Natural killer cell treated with Interleukin-12 subunit alpha and Interleukin-12 subunit beta and Interleukin-15 and Interleukin-18, amount 100 ng/mL, for 72 hours (primary cell): ENCODE data around the gene NEMP1. TPM values are rescaled to one million over a fixed set of nuclear protein-coding genes. Genes with fewer than 3 reads are reported as not detected.

ENCODE experiments used
- ATAC-seq, 2 donors: fragments of 150-1000 bp; cut with Tn5 transposase in 1 of 2; sonication (Bioruptor Pico), chemical (Tn5 transposase) in 1 of 2; 2 replicates each; pipeline ENCODE4 v1.10.0; 2021
- DNase-seq: peaks from one replicate; pipeline ENCODE4 v3.0.0; 2022; ENCODE audit warnings: low spot score
- H3K27ac Mint-ChIP-seq, 2 donors: 1 replicate in 1 of 2; 2 replicates in 1 of 2; pipeline ENCODE4 v1.8.0; 2022; ENCODE audit warnings: mixed read lengths in 2 of 2, mild to moderate bottlenecking in 1 of 2, moderate library complexity in 1 of 2
- H3K27me3 Mint-ChIP-seq, 2 donors: 1 replicate in 1 of 2; 2 replicates in 1 of 2; pipeline ENCODE4 v1.8.0; 2022; ENCODE audit warnings: mixed read lengths in 2 of 2
- H3K36me3 Mint-ChIP-seq: one replicate; pipeline ENCODE4 v1.8.0; 2022; ENCODE audit warnings: mixed read lengths
- H3K4me1 Mint-ChIP-seq, 2 donors: 1 replicate in 1 of 2; 2 replicates in 1 of 2; pipeline ENCODE4 v1.8.0; 2022; ENCODE audit warnings: low read depth in 2 of 2, mixed read lengths in 2 of 2, mild to moderate bottlenecking in 1 of 2
- H3K4me3 Mint-ChIP-seq: one replicate; pipeline ENCODE4 v1.8.0; 2022; ENCODE audit warnings: mixed read lengths
- H3K9me3 Mint-ChIP-seq: 2 replicates; pipeline ENCODE4 v1.8.0; 2022; ENCODE audit warnings: mixed read lengths
- total RNA-seq, 2 donors: library from RNA; stranded (reverse); gene quantifications; one replicate each; pipeline ENCODE4 v1.2.3, GENCODE V29; 2022

NEMP1 gene
- total RNA-seq, 2 donors from 2014 or later: 25.5 to 34.1 TPM

GRCh38 chr12:57112492-57113294 lies 34.1 kb upstream of the NEMP1 start:
- H3K27ac Mint-ChIP-seq: peak overlapping the region; percentile 85 to 95
- peak in 1 of 2 donors; percentile 73 for ATAC-seq
- H3K27me3 Mint-ChIP-seq: peaks cover 0 to 2% of the 10 kb centered on the region in 2 donors
- peaks cover 36 to 43% of the 10 kb centered on the region in 2 donors for H3K4me1 Mint-ChIP-seq
- DNase-seq: no peak
- peak overlapping the region; percentile 93 for H3K4me3 Mint-ChIP-seq
- no peaks in the 10 kb centered on the region for H3K9me3 Mint-ChIP-seq
- no peaks in the 10 kb centered on the region for H3K36me3 Mint-ChIP-seq

DNA sequence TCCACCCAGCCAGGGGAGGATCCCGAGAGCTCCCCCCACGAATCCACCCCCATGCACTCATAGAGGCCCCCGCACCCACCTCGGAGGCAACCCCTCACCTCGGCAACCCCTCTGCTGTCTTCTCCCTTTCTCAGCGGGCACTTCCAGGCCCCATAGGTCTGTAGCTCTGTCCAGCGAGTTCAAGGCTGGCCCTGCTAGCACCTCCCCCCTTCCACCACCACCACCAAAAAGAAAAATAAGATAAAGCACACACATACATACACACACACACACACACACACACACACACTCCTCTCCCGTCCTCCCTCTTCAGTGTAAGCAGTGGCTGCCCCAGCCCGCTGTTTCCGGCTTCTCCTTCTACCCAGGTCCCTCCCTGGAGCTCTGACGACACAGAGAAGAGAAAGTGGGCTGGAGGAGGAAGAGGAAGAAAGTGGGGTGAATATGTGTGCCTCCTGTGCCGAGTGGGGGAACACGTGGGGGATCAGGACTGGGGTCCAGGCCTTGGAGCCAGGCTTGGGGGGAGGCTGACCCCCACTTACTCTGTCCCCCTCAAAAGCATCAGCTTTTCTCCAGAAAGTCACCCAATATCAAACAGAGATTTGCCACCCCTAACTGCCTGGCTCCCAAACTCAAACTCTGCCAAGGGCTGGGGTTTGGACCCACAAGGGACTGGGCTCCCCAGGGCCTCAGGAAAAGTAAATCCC lies 32.6 kb upstream of the NEMP1 start, which contains the start of gene STAT6:
Gene STAT6 (minus strand): TSS at position 332 of the 704 bp plus-strand sequence. CDS start 3,084 bp downstream, outside the sequence.
- ATAC-seq (peak; percentile 82 to 83), DNase-seq (peak; percentile 86)
- peaks cover 10% of the 10 kb centered on the region for H3K36me3 Mint-ChIP-seq
- H3K4me1 Mint-ChIP-seq: peaks cover 48 to 56% of the 10 kb centered on the region in 2 donors
- no peaks in the 10 kb centered on the region for H3K9me3 Mint-ChIP-seq
- H3K4me3 Mint-ChIP-seq: peak within 1 kb of the TSS; percentile 93
- peak within 1 kb of the TSS; percentile 85 to 95 for H3K27ac Mint-ChIP-seq
- H3K27me3 Mint-ChIP-seq: no peaks in the 10 kb centered on the region

GRCh38 chr12:57110104-57111030 lies 31.8 kb upstream of the NEMP1 start:
- Mint-ChIP-seq H3K27ac (peak overlapping the region; percentile 85 to 95), H3K4me1 (peaks cover 51 to 57% of the 10 kb centered on the region in 2 donors)

DNA sequence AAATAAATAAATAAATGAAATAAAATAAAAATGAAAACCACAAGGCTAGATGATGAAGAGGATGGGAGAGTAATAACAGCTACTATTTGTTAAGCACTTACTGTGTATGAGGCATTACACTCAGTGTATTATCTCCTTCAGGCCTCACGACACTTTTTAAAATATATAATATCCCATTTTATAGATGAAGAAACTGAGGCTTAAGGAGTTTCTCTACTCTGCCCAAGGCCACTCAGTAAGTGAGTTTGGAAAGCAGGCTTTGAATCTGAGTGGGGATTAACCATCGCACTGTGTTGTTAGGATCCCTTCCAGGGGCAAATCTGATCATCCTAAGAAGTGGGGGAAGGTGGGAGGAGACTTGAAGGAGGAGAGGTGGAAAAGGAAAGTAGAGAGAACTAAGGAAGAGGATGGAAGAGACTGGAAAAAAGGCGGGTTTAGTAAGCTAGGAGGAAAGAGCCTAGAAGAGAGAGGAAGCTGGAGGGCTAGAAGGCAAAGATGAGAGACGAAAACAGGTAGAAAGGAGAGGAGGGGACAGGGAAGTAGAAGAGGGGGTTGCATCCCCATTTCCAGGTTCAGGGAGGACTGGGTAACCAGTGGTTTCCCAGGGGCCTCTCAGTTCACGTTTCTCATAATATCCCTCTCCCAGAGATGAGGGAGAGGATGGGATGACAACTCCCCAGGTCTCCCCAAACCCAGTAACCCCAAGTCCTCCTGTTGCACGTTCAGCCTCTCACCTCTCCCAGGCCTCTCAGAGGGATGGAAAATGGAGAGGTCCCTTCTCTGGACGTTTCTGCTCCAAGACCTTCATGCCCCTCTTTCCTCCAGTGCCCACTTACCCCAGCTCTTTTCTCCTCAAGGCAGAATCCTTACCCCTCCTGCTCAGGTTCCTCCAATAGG lies 30.9 kb upstream of the NEMP1 start:
- ATAC-seq (no peak), DNase-seq (no peak)
- H3K4me3 Mint-ChIP-seq: peak overlapping the region; percentile 93
- H3K9me3 Mint-ChIP-seq: no peaks in the 10 kb centered on the region
- peaks cover 57% of the 10 kb centered on the region in 2 donors for H3K4me1 Mint-ChIP-seq
- peak overlapping the region; percentile 85 to 95 for H3K27ac Mint-ChIP-seq
- H3K27me3 Mint-ChIP-seq: no peaks in the 10 kb centered on the region
- peaks cover 10% of the 10 kb centered on the region for H3K36me3 Mint-ChIP-seq

More at GRCh38 chr12:57110104-57111030, 31.8 kb upstream of the NEMP1 start:
- H3K27me3 Mint-ChIP-seq: no peaks in the 10 kb centered on the region
- DNase-seq (peak; percentile 85), ATAC-seq (peak; percentile 52 to 64)
- H3K36me3 Mint-ChIP-seq: peaks cover 10% of the 10 kb centered on the region
- no peaks in the 10 kb centered on the region for H3K9me3 Mint-ChIP-seq
- H3K4me3 Mint-ChIP-seq: peak overlapping the region; percentile 93

DNA sequence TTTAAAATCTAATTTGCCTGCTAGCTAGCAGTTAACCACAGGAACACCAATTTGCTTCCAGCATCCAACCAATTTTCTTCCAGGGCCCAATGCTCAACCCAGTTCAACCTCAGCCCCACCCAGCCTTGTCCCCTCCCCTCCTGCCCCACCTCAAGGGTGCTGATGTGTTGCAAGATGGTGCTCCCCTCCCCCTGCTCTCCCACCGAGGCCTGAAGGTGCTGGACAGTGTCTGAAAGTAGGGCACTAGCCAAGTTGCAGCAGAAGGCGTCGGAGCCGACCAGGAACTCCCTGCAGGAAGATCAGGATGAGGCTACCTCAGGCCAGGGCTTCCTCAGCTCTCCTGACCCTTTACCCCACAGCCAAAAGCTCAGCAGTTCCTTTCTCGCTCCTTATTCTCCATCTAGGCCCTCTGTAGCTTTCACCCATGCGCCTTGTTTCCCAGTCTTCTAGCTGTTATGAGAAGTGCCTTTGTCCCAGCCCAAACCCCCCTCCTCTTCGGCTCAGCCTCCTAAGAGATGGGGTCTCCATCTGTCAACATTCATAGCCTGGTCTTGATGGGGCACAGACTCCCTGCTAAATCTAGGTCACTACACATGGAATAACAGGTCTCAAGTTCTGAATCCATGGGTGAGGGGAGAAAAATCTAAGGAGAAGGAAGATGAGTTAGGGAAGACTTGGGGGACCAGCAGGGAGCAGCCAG lies 29.0 kb upstream of the NEMP1 start:
- DNase-seq (no peak), ATAC-seq (no peak)
- Mint-ChIP-seq H3K36me3 (peaks cover 10% of the 10 kb centered on the region), H3K4me3 (peak overlapping the region; percentile 4), H3K27ac (peak overlapping the region; percentile 49 to 95), H3K9me3 (no peaks in the 10 kb centered on the region), H3K4me1 (peaks cover 58 to 61% of the 10 kb centered on the region in 2 donors), H3K27me3 (no peaks in the 10 kb centered on the region)

GRCh38 chr12:57106021-57106708 lies 27.6 kb upstream of the NEMP1 start:
- Mint-ChIP-seq H3K9me3 (no peaks in the 10 kb centered on the region), H3K36me3 (peaks cover 10% of the 10 kb centered on the region), H3K27me3 (no peaks in the 10 kb centered on the region), H3K4me3 (no peak overlapping the region), H3K4me1 (peaks cover 45 to 52% of the 10 kb centered on the region in 2 donors), H3K27ac (no peak overlapping the region)
- ATAC-seq (no peak), DNase-seq (no peak)

GRCh38 chr12:57105011-57105753 lies 26.6 kb upstream of the NEMP1 start:
- ATAC-seq (no peak), DNase-seq (no peak)
- H3K27ac Mint-ChIP-seq: peak overlapping the region in 1 of 2 donors; percentile 6
- H3K27me3 Mint-ChIP-seq: no peaks in the 10 kb centered on the region
- no peaks in the 10 kb centered on the region for H3K9me3 Mint-ChIP-seq
- H3K36me3 Mint-ChIP-seq: peaks cover 10% of the 10 kb centered on the region
- H3K4me1 Mint-ChIP-seq: peaks cover 46 to 52% of the 10 kb centered on the region in 2 donors
- H3K4me3 Mint-ChIP-seq: no peak overlapping the region

- Mint-ChIP-seq H3K9me3 (no peaks in the 10 kb centered on the region), H3K27me3 (no peaks in the 10 kb centered on the region), H3K27ac (peak overlapping the region in 1 of 2 donors; percentile 6), H3K36me3 (peaks cover 10% of the 10 kb centered on the region), H3K4me3 (peak overlapping the region; percentile 17), H3K4me1 (peaks cover 46 to 47% of the 10 kb centered on the region in 2 donors)
- ATAC-seq (peak in 1 of 2 donors; percentile 17), DNase-seq (no peak)
Observed at GRCh38 chr12:57104292-57104910, 25.8 kb upstream of the NEMP1 start.

DNA sequence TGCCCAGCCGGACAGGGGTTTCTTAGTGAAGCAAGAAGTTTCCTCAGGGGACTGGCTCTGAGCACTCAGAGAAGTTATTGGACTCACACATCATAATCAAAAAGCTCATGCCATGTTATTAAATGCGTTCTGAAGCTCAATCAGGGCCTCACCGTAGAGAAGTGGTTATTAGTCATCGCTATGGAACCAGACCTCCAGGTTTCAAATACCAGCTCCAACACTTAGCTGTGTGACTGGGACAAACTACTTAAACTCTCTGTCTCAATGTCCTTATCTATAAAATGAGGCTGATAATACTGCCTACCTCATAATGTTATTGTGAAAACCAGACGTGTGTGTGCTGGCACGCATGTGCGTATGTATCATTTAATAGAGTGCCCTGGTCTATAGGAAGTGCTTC lies 25.3 kb upstream of the NEMP1 start:
- Mint-ChIP-seq H3K4me3 (peak overlapping the region; percentile 17), H3K27ac (peak overlapping the region in 1 of 2 donors; percentile 70), H3K36me3 (peaks cover 10% of the 10 kb centered on the region), H3K4me1 (peaks cover 45 to 49% of the 10 kb centered on the region in 2 donors), H3K9me3 (no peaks in the 10 kb centered on the region), H3K27me3 (no peaks in the 10 kb centered on the region)
- DNase-seq: no peak
- ATAC-seq: no peak

DNA sequence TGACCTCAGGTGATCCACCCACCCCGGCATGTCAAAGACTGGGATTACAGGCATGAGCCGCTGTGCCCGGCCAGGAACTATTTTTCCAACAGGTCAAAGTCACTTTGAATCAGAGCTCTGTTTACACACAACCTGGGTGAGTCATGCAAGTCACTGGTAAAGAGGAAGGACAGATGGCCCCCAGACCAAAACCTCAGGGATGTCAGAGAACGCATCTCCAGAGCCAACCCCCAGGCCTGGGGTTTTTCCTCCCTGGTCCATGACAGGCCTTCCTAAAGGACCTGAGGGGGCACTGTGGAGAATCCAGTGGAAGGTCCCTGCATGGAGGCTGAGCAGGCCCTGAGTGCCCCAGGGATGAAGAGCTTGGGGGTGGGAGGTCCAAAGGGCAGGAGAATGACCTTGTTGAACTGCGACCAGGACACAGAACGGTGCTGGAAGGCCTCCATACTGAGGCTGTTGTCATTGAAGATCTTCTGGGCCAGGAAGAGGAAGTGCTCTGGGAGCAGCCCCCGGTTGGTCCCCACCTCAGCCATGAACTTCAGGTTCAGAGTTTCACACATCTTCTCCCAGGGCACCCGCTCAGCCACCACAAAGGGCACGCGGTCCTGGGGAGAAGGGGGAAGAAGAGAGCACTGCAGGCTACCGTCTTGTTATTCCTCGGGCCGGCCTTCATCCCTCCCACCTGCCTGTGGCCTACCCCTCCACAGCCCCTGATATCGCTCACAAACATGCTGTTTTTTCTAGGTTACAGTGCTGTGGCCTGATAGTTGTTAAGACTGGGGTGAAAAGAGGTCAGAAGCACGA lies 23.5 kb upstream of the NEMP1 start:
- H3K36me3 Mint-ChIP-seq: peaks cover 9% of the 10 kb centered on the region

More for the DNA sequence above, 23.5 kb upstream of the NEMP1 start:
- Mint-ChIP-seq H3K27me3 (no peaks in the 10 kb centered on the region), H3K4me3 (no peak overlapping the region), H3K4me1 (peaks cover 30 to 45% of the 10 kb centered on the region in 2 donors), H3K27ac (peak overlapping the region; percentile 31 to 48), H3K9me3 (no peaks in the 10 kb centered on the region)
- DNase-seq (no peak), ATAC-seq (peak in 1 of 2 donors; percentile 13)
